Measurements from ENCODE around the gene TRIM44.
"Not testable (repeated sequence)": the region's sequence is repeated elsewhere in the genome, so short reads cannot be mapped to it uniquely, and the experiment has no call there.

The TRIM44 gene

GRCh38 chr11:35826006-35826405, 163.4 kb downstream of the TRIM44 start:
- Histone ChIP-seq H3K9ac (no peak overlapping the region), H3K9me3 (replicated peaks in 1 of 11) (no peaks in the 10 kb centered on the region), H3K36me3 (no peaks in the 10 kb centered on the region), H3K4me2 (no peak overlapping the region), H3K27me3 (no peaks in the 10 kb centered on the region), H3K27ac (no peak overlapping the region), H4K20me1 (no peaks in the 10 kb centered on the region), H3K4me3 (no peak overlapping the region), H3K4me1 (peaks cover 12 to 27% (median 19%) of the 10 kb centered on the region in 10 experiments)
- no peak for TF ChIP-seq Cebpa-rat (IDR thresholded peaks at IDR 0.05)

- no peaks in the 10 kb centered on the region for H3K36me3 ChIP-seq
- TF ChIP-seq Cebpa-rat (IDR thresholded peaks at IDR 0.05), result no peak
- H3K9ac ChIP-seq, result no peak overlapping the region
- no peak overlapping the region for H3K4me3 ChIP-seq
- H3K27ac ChIP-seq, result no peak overlapping the region
- peaks cover 10 to 20% (median 14%) of the 10 kb centered on the region in 10 experiments for H3K4me1 ChIP-seq
- H3K27me3 ChIP-seq, result no peaks in the 10 kb centered on the region
- no peaks in the 10 kb centered on the region for H4K20me1 ChIP-seq
- no peak overlapping the region for H3K4me2 ChIP-seq
- peaks cover 0 to under 1% (median 0%) of the 10 kb centered on the region in 11 experiments; a peak in 2 of 22 replicates for H3K9me3 ChIP-seq (replicated peaks in 1 of 11)
Measured at GRCh38 chr11:35826949-35827348, 164.4 kb downstream of the TRIM44 start.

GRCh38 chr11:35836205-35836604, 173.6 kb downstream of the TRIM44 start:
- no peaks in the 10 kb centered on the region for H3K36me3 ChIP-seq
- no peak for TF ChIP-seq Cebpa-rat (IDR thresholded peaks at IDR 0.05)
- peaks cover 0 to 14% (median 0%) of the 10 kb centered on the region in 11 experiments; a peak in 7 of 22 replicates for H3K9me3 ChIP-seq (replicated peaks in 1 of 11)
- no peaks in the 10 kb centered on the region for H3K27me3 ChIP-seq
- no peak overlapping the region for H3K4me2 ChIP-seq
- no peak overlapping the region for H3K9ac ChIP-seq
- H3K27ac ChIP-seq, result no peak overlapping the region
- H3K4me3 ChIP-seq, result no peak overlapping the region
- no peaks in the 10 kb centered on the region for H4K20me1 ChIP-seq
- H3K4me1 ChIP-seq, result peaks cover 0 to 11% (median 0%) of the 10 kb centered on the region in 10 experiments; a peak in 1 of 20 replicates

DNA sequence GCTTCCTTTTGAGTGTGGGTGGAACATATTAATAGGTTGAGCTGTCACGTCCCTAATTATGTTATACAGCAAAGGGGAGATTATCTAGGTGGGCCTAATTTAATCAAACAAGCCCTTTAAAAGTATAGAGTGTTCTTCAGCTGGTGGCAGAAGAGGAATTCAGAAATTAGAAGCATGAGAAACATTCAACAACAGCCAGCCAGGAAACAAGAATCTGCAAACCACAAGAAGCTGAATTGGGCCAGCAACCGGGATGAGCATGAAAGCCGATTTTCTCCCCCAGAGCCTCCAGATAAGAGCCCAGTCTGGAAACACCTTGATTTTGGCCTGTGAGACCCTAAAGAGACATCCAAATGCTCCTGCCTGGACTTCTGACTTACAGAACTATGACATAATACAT, 175.5 kb downstream of the TRIM44 start:
- Histone ChIP-seq H3K4me3 (no peak overlapping the region), H3K27ac (no peak overlapping the region), H3K27me3 (no peaks in the 10 kb centered on the region), H3K9ac (no peak overlapping the region), H3K36me3 (no peaks in the 10 kb centered on the region), H3K9me3 (replicated peaks in 1 of 11) (peaks cover 0 to 7% (median 0%) of the 10 kb centered on the region in 11 experiments; a peak in 6 of 22 replicates), H3K4me2 (0 out of 22 replicates have a peak overlapping the region, but pooled peaks of 1 of the 11 experiments have one; percentile 31), H4K20me1 (no peaks in the 10 kb centered on the region), H3K4me1 (peaks cover 0 to 16% (median 0%) of the 10 kb centered on the region in 10 experiments; a peak in 2 of 20 replicates)
- no peak for TF ChIP-seq Cebpa-rat (IDR thresholded peaks at IDR 0.05)

GRCh38 chr11:35838697-35839367, 176.3 kb downstream of the TRIM44 start:
- not testable (repeated sequence) for H3K9me3 ChIP-seq (replicated peaks in 1 of 11)

GRCh38 chr11:35839368-35840161, 177.0 kb downstream of the TRIM44 start:
- H3K9me3 ChIP-seq (replicated peaks in 1 of 11), result peaks cover 0 to 7% (median 0%) of the 10 kb centered on the region in 11 experiments; a peak in 6 of 22 replicates
- no peaks in the 10 kb centered on the region for H3K27me3 ChIP-seq
- H3K27ac ChIP-seq, result no peak overlapping the region
- no peak overlapping the region for H3K4me3 ChIP-seq
- H3K36me3 ChIP-seq, result no peaks in the 10 kb centered on the region
- no peak overlapping the region for H3K9ac ChIP-seq
- H3K4me2 ChIP-seq, result no peak overlapping the region
- H4K20me1 ChIP-seq, result no peaks in the 10 kb centered on the region
- H3K4me1 ChIP-seq, result peaks cover 0 to 16% (median 0%) of the 10 kb centered on the region in 10 experiments; a peak in 2 of 20 replicates
- TF ChIP-seq Cebpa-rat (IDR thresholded peaks at IDR 0.05), result no peak

More at GRCh38 chr11:35838697-35839367, 176.3 kb downstream of the TRIM44 start:
- H3K9ac ChIP-seq, H3K36me3 ChIP-seq, H3K4me2 ChIP-seq, H3K4me3 ChIP-seq, H3K27me3 ChIP-seq, H4K20me1 ChIP-seq, H3K27ac ChIP-seq: not testable (repeated sequence)
- H3K4me1 ChIP-seq, result peaks cover 0 to 16% (median 0%) of the 10 kb centered on the region in 10 experiments; a peak in 2 of 20 replicates

- Histone ChIP-seq H3K9me3 (replicated peaks in 1 of 11) (peaks cover 0 to 7% (median 0%) of the 10 kb centered on the region in 11 experiments; a peak in 6 of 22 replicates), H3K27ac (no peak overlapping the region), H3K4me1 (peaks cover 0 to 16% (median 0%) of the 10 kb centered on the region in 10 experiments; a peak in 2 of 20 replicates), H4K20me1 (no peaks in the 10 kb centered on the region), H3K4me3 (no peak overlapping the region), H3K36me3 (no peaks in the 10 kb centered on the region), H3K27me3 (no peaks in the 10 kb centered on the region), H3K9ac (no peak overlapping the region), H3K4me2 (no peak overlapping the region)
- no peak for TF ChIP-seq Cebpa-rat (IDR thresholded peaks at IDR 0.05)
Measured at GRCh38 chr11:35841733-35842132, 179.2 kb downstream of the TRIM44 start.

- Histone ChIP-seq H3K27me3 (no peaks in the 10 kb centered on the region), H3K9me3 (replicated peaks in 1 of 11) (peaks cover 0 to 7% (median 0%) of the 10 kb centered on the region in 11 experiments; a peak in 6 of 22 replicates), H3K36me3 (no peaks in the 10 kb centered on the region), H3K4me2 (no peak overlapping the region), H4K20me1 (no peaks in the 10 kb centered on the region), H3K9ac (no peak overlapping the region), H3K4me3 (no peak overlapping the region), H3K27ac (no peak overlapping the region), H3K4me1 (peaks cover 0 to 10% (median 0%) of the 10 kb centered on the region in 10 experiments; a peak in 2 of 20 replicates)
- no peak for TF ChIP-seq Cebpa-rat (IDR thresholded peaks at IDR 0.05)
Measured at GRCh38 chr11:35842958-35843357, 180.4 kb downstream of the TRIM44 start.

- TF ChIP-seq Cebpa-rat (IDR thresholded peaks at IDR 0.05), result no peak
- H3K27ac ChIP-seq, result no peak overlapping the region
Measured at GRCh38 chr11:35844579-35844978, 182.0 kb downstream of the TRIM44 start.

More at GRCh38 chr11:35844579-35844978, 182.0 kb downstream of the TRIM44 start:
- Histone ChIP-seq H3K4me1 (peaks cover 0 to 6% (median 0%) of the 10 kb centered on the region in 10 experiments; a peak in 1 of 20 replicates), H3K9ac (no peak overlapping the region), H3K4me3 (no peak overlapping the region), H4K20me1 (no peaks in the 10 kb centered on the region), H3K36me3 (no peaks in the 10 kb centered on the region), H3K4me2 (no peak overlapping the region), H3K9me3 (replicated peaks in 1 of 11) (peaks cover 0 to 7% (median 0%) of the 10 kb centered on the region in 11 experiments; a peak in 6 of 22 replicates), H3K27me3 (no peaks in the 10 kb centered on the region)
